MV-4-11 (cell line): ENCODE data around the gene FSHB.
"Not testable (repeated sequence)": the region's sequence is repeated elsewhere in the genome, so short reads cannot be mapped to it uniquely, and the experiment has no call there.

ENCODE experiments used
- DNase-seq: peaks from one replicate; lab custom pipeline; 2025; lab: John Stamatoyannopoulos, UW

The FSHB gene

GRCh38 chr11:30230714-30231113 lies at the start of gene FSHB:
Gene FSHB, plus strand, starts transcription at chr11:30231014. Its CDS starts 889 bp downstream, at chr11:30231903.
- DNase-seq = no peak

- DNase-seq = no peak
Observed at GRCh38 chr11:30186748-30187147, 44.1 kb upstream of the FSHB start.

- no peak for DNase-seq
Observed at GRCh38 chr11:30192620-30193019, 38.2 kb upstream of the FSHB start.

DNA sequence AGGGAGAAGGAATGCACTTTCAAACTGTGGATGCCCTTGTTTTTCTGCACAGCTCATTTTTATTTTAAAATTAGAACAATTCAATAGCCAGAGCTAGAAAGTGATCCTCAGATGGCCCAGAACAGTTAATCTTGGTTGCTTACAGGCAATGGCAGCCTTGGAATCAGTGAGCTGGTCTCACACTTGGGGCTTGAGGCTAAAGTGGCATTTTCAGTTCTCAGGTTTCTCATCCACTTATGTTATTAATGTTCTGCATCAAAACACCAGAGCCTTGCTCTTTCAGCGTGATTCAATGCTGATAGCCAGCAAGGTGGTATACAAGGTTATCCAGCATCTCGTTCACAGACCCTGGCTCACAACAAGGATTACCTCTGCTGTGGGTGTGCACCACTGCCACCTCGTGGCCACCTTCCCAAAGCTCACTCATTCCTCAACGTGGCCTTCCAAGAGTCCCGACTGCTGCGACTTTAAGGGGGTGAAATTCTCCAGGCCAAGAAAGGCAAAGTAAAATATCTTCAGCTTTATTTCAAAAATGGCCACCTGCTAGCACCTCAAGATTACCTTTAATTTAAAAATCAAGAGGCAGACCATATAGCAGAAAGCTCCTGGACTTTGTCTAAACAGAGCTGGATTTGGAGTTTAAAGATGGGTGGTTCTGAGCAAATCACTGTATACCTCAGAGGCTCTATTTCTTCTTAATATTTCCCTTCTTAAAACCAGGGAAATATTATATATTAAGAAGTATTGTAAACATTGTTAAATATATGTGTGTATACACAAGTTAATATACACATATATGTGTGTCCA lies 34.2 kb upstream of the FSHB start:
- peak; percentile 18 for DNase-seq

DNA sequence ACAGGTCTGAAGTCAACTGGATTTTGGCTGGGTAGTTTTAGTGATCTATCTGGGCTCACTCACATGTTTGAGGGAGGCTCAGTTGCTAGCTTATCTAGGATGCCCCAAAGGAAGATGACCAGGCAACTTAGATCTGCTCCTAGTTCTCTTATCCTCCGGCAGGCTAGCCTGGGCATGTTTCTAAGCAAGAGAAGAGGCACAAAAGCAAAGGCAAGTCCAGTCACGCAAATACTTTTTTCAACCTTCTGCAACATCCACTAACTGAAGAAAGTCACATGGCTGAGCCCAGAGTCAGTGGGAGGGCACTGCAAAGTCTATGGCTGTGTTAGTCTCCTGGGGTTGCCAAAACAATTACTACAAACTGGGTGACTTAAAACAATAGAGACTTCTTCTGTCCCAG lies 32.9 kb upstream of the FSHB start:
- DNase-seq = no peak

GRCh38 chr11:30202989-30203388 lies 27.8 kb upstream of the FSHB start:
- not testable (repeated sequence) for DNase-seq

GRCh38 chr11:30203850-30204249 lies 27.0 kb upstream of the FSHB start:
- DNase-seq = no peak

- peak; percentile 4 for DNase-seq
Observed at GRCh38 chr11:30206249-30206996, 24.4 kb upstream of the FSHB start.

DNA sequence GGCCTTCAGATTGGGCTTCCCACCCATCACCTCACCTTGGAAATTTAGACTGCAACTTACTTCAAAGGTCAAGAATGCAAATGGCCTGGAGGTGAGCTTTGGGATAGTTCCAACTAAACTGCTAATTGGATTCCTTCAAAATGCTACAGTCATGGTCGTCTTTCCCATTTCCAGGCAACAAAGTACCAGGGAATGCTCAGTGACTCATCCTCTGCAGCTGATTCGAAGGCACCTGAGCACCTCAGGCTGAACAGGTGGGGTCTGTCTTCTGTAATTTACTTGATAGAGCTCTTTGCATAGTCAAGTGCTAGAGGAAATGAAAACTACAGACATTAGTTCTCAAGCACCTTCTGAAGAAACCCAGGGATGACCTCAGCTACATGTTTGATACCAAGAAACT lies 20.5 kb upstream of the FSHB start:
- no peak for DNase-seq

DNA sequence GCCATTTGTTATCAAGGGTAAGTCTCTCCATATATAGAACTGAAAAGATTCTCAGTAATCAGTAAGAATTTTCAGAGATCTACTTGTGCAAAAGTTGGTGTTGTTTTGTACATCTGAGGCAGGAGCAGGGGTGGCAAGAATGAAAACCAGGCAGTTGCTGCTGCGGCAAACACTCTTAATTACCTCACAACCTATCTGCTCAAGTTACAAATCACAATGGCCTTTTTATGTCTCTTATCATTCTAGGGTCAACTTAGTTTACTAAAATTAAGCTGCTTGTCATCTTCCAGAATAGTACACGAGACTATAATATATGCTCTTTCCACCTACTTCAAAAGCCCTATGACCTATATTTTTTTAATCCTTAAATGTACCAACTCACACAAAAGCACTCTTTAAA lies 14.3 kb upstream of the FSHB start:
- DNase-seq = no peak

DNA sequence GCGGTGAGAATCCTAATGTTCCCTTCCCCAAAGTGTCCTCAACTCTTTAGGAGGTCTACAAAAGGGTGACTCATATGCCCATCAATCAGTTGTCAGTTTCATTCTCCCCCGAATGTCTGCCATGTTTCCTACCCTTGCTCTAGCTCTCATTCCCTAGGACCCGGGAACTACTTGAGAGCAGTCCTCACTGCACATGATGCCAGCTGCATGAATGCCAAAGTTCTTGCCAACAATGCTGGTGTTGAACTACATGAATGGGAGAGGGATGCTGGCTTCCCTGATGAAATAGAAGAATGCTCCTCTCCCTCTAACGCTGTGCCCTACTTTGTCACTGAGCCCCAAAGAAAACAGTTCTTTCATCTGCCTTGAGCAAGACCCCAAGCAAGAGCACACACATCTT lies 12.5 kb upstream of the FSHB start:
- DNase-seq = no peak

- DNase-seq = no peak
Observed at GRCh38 chr11:30225642-30226041, 5.2 kb upstream of the FSHB start.

DNA sequence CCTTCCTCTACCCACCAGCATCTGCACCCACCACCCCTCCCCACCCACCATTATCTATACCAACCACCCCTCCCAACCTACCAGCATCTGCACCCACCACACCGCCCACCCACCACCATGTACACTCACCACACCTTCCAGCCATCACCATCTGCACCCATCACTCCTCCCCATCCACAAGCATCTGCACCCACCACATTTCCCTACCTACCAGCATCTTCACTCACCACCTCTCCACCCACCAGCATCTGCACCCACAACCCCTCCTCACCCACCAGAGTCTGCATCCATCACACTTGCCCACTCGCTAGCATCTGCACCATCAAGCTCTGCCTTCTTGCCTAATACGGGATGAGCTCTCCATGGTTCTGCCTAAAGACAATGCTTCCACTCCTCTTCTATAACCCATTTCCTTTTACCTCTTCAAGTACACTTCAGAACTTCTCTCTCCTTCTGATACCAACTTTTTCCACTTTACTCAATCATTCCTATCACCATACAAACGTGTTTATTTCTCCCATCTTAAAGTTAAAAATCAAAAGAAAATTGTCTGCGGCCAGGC lies 2.4 kb upstream of the FSHB start:
- DNase-seq = no peak

DNA sequence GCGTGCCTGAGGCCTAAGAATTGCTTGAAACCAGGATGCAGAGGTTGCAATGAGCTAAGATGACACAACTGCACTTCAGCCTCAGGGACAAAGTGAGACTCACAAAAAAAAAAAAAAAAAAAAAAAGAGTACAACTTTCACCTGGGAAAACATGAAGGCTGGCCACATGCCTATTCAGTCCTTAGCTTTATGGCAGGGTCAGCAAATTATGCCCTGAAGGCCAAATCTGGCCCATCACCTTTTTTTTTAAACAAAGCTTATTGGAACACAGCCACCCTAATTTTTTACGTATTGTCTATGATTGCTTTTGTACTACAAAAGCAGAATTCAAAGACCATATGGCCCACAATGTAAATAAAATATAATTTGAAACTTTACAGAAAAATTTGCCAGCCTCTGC lies 8.2 kb downstream of the FSHB start:
- DNase-seq = no peak

GRCh38 chr11:30244265-30244664 lies 13.5 kb downstream of the FSHB start:
- no peak for DNase-seq

GRCh38 chr11:30245621-30246020 lies 14.8 kb downstream of the FSHB start:
- no peak for DNase-seq

- no peak for DNase-seq
Observed at GRCh38 chr11:30254307-30255298, 23.8 kb downstream of the FSHB start.

DNA sequence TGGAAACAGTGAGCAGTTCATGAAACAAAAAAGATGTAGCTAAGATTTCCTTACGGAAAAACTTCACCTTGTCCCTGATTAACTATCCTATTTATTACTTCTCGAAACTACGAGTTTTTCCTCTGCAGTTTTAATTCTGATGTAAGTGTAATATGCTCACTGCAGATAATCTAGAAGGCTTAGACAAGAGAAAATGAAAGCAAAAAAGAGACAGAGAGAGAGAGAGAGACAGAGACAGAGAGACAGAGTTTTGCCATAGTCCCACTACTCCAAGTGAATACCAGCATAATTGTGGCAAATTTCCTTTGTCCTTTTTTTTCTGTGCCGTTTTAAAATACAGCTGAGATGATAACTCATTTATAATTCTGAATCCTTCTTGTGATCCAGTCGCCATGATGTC lies 24.8 kb downstream of the FSHB start:
- no peak for DNase-seq

- DNase-seq = no peak
Observed at GRCh38 chr11:30257058-30257457, 26.2 kb downstream of the FSHB start.

GRCh38 chr11:30258679-30259078 lies 27.9 kb downstream of the FSHB start:
- no peak for DNase-seq

- DNase-seq = no peak
Observed at GRCh38 chr11:30260813-30261212, 30.0 kb downstream of the FSHB start.

- DNase-seq = no peak
Observed at GRCh38 chr11:30261821-30262220, 31.0 kb downstream of the FSHB start.
